ENCODE data around the gene TMEM186. TPM values are rescaled to one million over a fixed set of nuclear protein-coding genes. Genes with fewer than 3 reads are reported as not detected.
"Not testable (repeated sequence)": the region's sequence is repeated elsewhere in the genome, so short reads cannot be mapped to it uniquely, and the experiment has no call there.

Gene TMEM186
- total RNA-seq, 1 experiment from 2014 or later, result 9.8 TPM

- no peak for DNase-seq (ENCODE audit: extremely low read depth, low read depth)
These were observed 16.8 kb upstream of the TMEM186 start for GRCh38 chr16:8814095-8814806.

- no peak for DNase-seq (ENCODE audit: extremely low read depth, low read depth)
These were observed 14.9 kb upstream of the TMEM186 start for GRCh38 chr16:8812162-8812843.

- no peak for DNase-seq (ENCODE audit: extremely low read depth, low read depth)
These were observed 11.3 kb upstream of the TMEM186 start for GRCh38 chr16:8808613-8809353.

GRCh38 chr16:8808009-8808408 lies 10.6 kb upstream of the TMEM186 start:
- no peak for DNase-seq (ENCODE audit: extremely low read depth, low read depth)

GRCh38 chr16:8807189-8807588 lies 9.8 kb upstream of the TMEM186 start:
- no peak for DNase-seq (ENCODE audit: extremely low read depth, low read depth)

GRCh38 chr16:8806272-8806983 lies 9.0 kb upstream of the TMEM186 start:
- no peak for DNase-seq (ENCODE audit: extremely low read depth, low read depth)

- DNase-seq (ENCODE audit: extremely low read depth, low read depth), result no peak
These were observed 6.9 kb upstream of the TMEM186 start for GRCh38 chr16:8804313-8804712.

- not testable (repeated sequence) for DNase-seq (ENCODE audit: extremely low read depth, low read depth)
These were observed 6.3 kb upstream of the TMEM186 start for GRCh38 chr16:8803733-8804132.

GRCh38 chr16:8801701-8802100 lies 4.3 kb upstream of the TMEM186 start:
- no peak for DNase-seq (ENCODE audit: extremely low read depth, low read depth)

GRCh38 chr16:8798535-8799157 lies 1.2 kb upstream of the TMEM186 start:
- DNase-seq (ENCODE audit: extremely low read depth, low read depth), result no peak

GRCh38 chr16:8798174-8798527 lies 712 bp upstream of the TMEM186 start:
- no peak for DNase-seq (ENCODE audit: extremely low read depth, low read depth)

GRCh38 chr16:8796469-8797363 lies 723 bp downstream of the TMEM186 start:
- DNase-seq (ENCODE audit: extremely low read depth, low read depth), result no peak

- DNase-seq (ENCODE audit: extremely low read depth, low read depth), result no peak
These were observed 1.6 kb downstream of the TMEM186 start for GRCh38 chr16:8795818-8796217.

- no peak for DNase-seq (ENCODE audit: extremely low read depth, low read depth)
These were observed 2.3 kb downstream of the TMEM186 start for GRCh38 chr16:8795091-8795490.

GRCh38 chr16:8788578-8789172 lies 8.8 kb downstream of the TMEM186 start:
- no peak for DNase-seq (ENCODE audit: extremely low read depth, low read depth)

- not testable (repeated sequence) for DNase-seq (ENCODE audit: extremely low read depth, low read depth)
These were observed 11.1 kb downstream of the TMEM186 start for GRCh38 chr16:8786316-8786715.

GRCh38 chr16:8785408-8785807 lies 12.0 kb downstream of the TMEM186 start:
- no peak for DNase-seq (ENCODE audit: extremely low read depth, low read depth)

GRCh38 chr16:8782673-8783072 lies 14.8 kb downstream of the TMEM186 start:
- no peak for DNase-seq (ENCODE audit: extremely low read depth, low read depth)

- DNase-seq (ENCODE audit: extremely low read depth, low read depth), result no peak
These were observed 15.6 kb downstream of the TMEM186 start for GRCh38 chr16:8781797-8782196.
